Calu3 (cell line): Measurements from ENCODE around the gene LCORL. TPM values are rescaled to one million over a fixed set of nuclear protein-coding genes. Genes with fewer than 3 reads are reported as not detected.

Experiments
- BruUV-seq: library from RNA; stranded (reverse); fragments of 400-500 nt; replicated peaks from 2 replicates; lab custom pipeline; 2021; lab: Mats Ljungman, UMichigan
- CTCF ChIA-PET: fragments of 300-600 bp; sonication (Branson Sonifier 250); formaldehyde crosslinking; loops from one replicate; lab custom pipeline; 2022; ENCODE audit warnings: antibody characterized with exemption; lab: Charles Lee
- DNase-seq: peaks from one replicate; pipeline ENCODE4 v3.0.0; 2022
- H3K27ac Mint-ChIP-seq: one replicate; pipeline ENCODE4 v1.8.0; 2022; ENCODE audit warnings: mixed read lengths; ENCODE audit not compliant: unreplicated experiment
- H3K27me3 Mint-ChIP-seq: one replicate; pipeline ENCODE4 v1.8.0; 2022; ENCODE audit warnings: mixed read lengths; ENCODE audit not compliant: unreplicated experiment
- H3K36me3 Mint-ChIP-seq: one replicate; pipeline ENCODE4 v1.8.0; 2022; ENCODE audit warnings: mild to moderate bottlenecking, moderate library complexity, mixed read lengths; ENCODE audit not compliant: insufficient read depth, unreplicated experiment
- H3K4me1 Mint-ChIP-seq: one replicate; pipeline ENCODE4 v1.8.0; 2022; ENCODE audit warnings: mild to moderate bottlenecking, low read depth, mixed read lengths; ENCODE audit not compliant: unreplicated experiment
- H3K4me3 Mint-ChIP-seq: one replicate; pipeline ENCODE4 v1.8.0; 2022; ENCODE audit warnings: mild to moderate bottlenecking, low read depth, moderate library complexity, mixed read lengths; ENCODE audit not compliant: unreplicated experiment
- H3K9me3 Mint-ChIP-seq: one replicate; pipeline ENCODE4 v1.8.0; 2022; ENCODE audit warnings: low read depth, mixed read lengths; ENCODE audit not compliant: unreplicated experiment
- intact Hi-C: fragments of 100-400 bp; cut with micrococcal nuclease; formaldehyde crosslinking; loops from one replicate; pipeline ENCODE4 v1.10.0; 2022; ENCODE audit not compliant: unreplicated experiment
- total RNA-seq: library from RNA; stranded (reverse); gene quantifications from 2 replicates; pipeline ENCODE4 v1.2.3, GENCODE V29; 2022
- TF ChIP-seq, protein P1 (sequence below): fragments of 200-600 bp; IDR thresholded peaks from one replicate; pipeline ENCODE4 v1.8.0; 2022; ENCODE audit warnings: antibody characterized with exemption; ENCODE audit not compliant: unreplicated experiment

Gene LCORL
- total RNA-seq, 1 experiment from 2014 or later, result 15.4 TPM

- H3K9me3 Mint-ChIP-seq, result peaks cover 4% of the 10 kb centered on the region
- no peak for DNase-seq
- H3K27ac Mint-ChIP-seq, result no peak overlapping the region
- no peaks in the 10 kb centered on the region for H3K27me3 Mint-ChIP-seq
- no peak overlapping the region for H3K4me3 Mint-ChIP-seq
- CTCF ChIA-PET, result no interaction called here
- H3K36me3 Mint-ChIP-seq, result no peaks in the 10 kb centered on the region
- intact Hi-C loops, result no loop called here
- no peaks in the 10 kb centered on the region for H3K4me1 Mint-ChIP-seq
- TF ChIP-seq, protein P1, sequence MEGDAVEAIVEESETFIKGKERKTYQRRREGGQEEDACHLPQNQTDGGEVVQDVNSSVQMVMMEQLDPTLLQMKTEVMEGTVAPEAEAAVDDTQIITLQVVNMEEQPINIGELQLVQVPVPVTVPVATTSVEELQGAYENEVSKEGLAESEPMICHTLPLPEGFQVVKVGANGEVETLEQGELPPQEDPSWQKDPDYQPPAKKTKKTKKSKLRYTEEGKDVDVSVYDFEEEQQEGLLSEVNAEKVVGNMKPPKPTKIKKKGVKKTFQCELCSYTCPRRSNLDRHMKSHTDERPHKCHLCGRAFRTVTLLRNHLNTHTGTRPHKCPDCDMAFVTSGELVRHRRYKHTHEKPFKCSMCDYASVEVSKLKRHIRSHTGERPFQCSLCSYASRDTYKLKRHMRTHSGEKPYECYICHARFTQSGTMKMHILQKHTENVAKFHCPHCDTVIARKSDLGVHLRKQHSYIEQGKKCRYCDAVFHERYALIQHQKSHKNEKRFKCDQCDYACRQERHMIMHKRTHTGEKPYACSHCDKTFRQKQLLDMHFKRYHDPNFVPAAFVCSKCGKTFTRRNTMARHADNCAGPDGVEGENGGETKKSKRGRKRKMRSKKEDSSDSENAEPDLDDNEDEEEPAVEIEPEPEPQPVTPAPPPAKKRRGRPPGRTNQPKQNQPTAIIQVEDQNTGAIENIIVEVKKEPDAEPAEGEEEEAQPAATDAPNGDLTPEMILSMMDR, result no peak
- BruUV-seq, result no TSS peak
These were observed 40.5 kb downstream of the LCORL start for GRCh38 chr4:17981063-17981462.

- TF ChIP-seq, protein P1, result no peak
- Mint-ChIP-seq H3K4me3 (no peak overlapping the region), H3K27ac (no peak overlapping the region), H3K36me3 (no peaks in the 10 kb centered on the region), H3K9me3 (no peaks in the 10 kb centered on the region), H3K4me1 (no peaks in the 10 kb centered on the region), H3K27me3 (no peaks in the 10 kb centered on the region)
- CTCF ChIA-PET, result interaction anchor here (0.5 kb wide), 1 partner anchor 624 kb away, joined by 3 read pairs; no protein-coding TSS in a partner anchor
- intact Hi-C loops, result no loop called here
- no peak for DNase-seq
- BruUV-seq, result no TSS peak
These were observed 52.8 kb downstream of the LCORL start for GRCh38 chr4:17968721-17969120.

- DNase-seq, result no peak
- CTCF ChIA-PET, result no interaction called here
- intact Hi-C loops, result no loop called here
- no peaks in the 10 kb centered on the region for H3K36me3 Mint-ChIP-seq
- H3K27me3 Mint-ChIP-seq, result no peaks in the 10 kb centered on the region
- TF ChIP-seq, protein P1, result no peak
- no peaks in the 10 kb centered on the region for H3K9me3 Mint-ChIP-seq
- H3K4me1 Mint-ChIP-seq, result no peaks in the 10 kb centered on the region
- no peak overlapping the region for H3K27ac Mint-ChIP-seq
- no TSS peak for BruUV-seq
- no peak overlapping the region for H3K4me3 Mint-ChIP-seq
These were observed 54.5 kb downstream of the LCORL start for GRCh38 chr4:17967078-17967477.

- intact Hi-C loops, result no loop called here
- H3K9me3 Mint-ChIP-seq, result no peaks in the 10 kb centered on the region
- TF ChIP-seq, protein P1, result no peak
- H3K27me3 Mint-ChIP-seq, result no peaks in the 10 kb centered on the region
- no peaks in the 10 kb centered on the region for H3K36me3 Mint-ChIP-seq
- DNase-seq, result no peak
- H3K4me3 Mint-ChIP-seq, result no peak overlapping the region
- no peaks in the 10 kb centered on the region for H3K4me1 Mint-ChIP-seq
- H3K27ac Mint-ChIP-seq, result no peak overlapping the region
- no TSS peak for BruUV-seq
- CTCF ChIA-PET, result no interaction called here
These were observed 55.2 kb downstream of the LCORL start for GRCh38 chr4:17966312-17966711.
